ENCODE results near the gene PNMA8C.

The PNMA8C gene

GRCh38 chr19:46428239-46429135 is at the start of gene PNMA8C:
PNMA8C (minus strand) TSS chr19:46428936; CDS start chr19:46428359, 577 bp downstream.
- DNase-seq = peak; percentile 69

- DNase-seq = no peak
Observed at GRCh38 chr19:46475986-46476385, 47.2 kb upstream of the PNMA8C start.

GRCh38 chr19:46474211-46474610 is 45.5 kb upstream of the PNMA8C start:
- no peak for DNase-seq

- no peak for DNase-seq
Observed at GRCh38 chr19:46472592-46472991, 43.9 kb upstream of the PNMA8C start.

- DNase-seq = no peak
Observed at GRCh38 chr19:46471811-46472543, 43.2 kb upstream of the PNMA8C start.

GRCh38 chr19:46471116-46471733 is 42.5 kb upstream of the PNMA8C start, which contains the start of gene PNMA8A:
PNMA8A (minus strand) TSS chr19:46471563; CDS start chr19:46471035, 528 bp downstream.
- DNase-seq = peak; percentile 88

- DNase-seq = no peak
Observed at GRCh38 chr19:46470376-46470775, 41.6 kb upstream of the PNMA8C start.

GRCh38 chr19:46469541-46470185 is 40.9 kb upstream of the PNMA8C start:
- no peak for DNase-seq

- peak; percentile 59 for DNase-seq
Observed at GRCh38 chr19:46466536-46467196, 37.9 kb upstream of the PNMA8C start.

- no peak for DNase-seq
Observed at GRCh38 chr19:46463516-46463915, 34.8 kb upstream of the PNMA8C start.

- peak; percentile 20 for DNase-seq
Observed at GRCh38 chr19:46461537-46461936, 32.8 kb upstream of the PNMA8C start.

- DNase-seq = no peak
Observed at GRCh38 chr19:46460981-46461380, 32.2 kb upstream of the PNMA8C start.

GRCh38 chr19:46460055-46460454 is 31.3 kb upstream of the PNMA8C start:
- no peak for DNase-seq

GRCh38 chr19:46456930-46457329 is 28.2 kb upstream of the PNMA8C start:
- DNase-seq = no peak

- DNase-seq = no peak
Observed at GRCh38 chr19:46454244-46454643, 25.5 kb upstream of the PNMA8C start.

GRCh38 chr19:46453661-46454060 is 24.9 kb upstream of the PNMA8C start:
- peak; percentile 9 for DNase-seq

- DNase-seq = no peak
Observed at GRCh38 chr19:46452186-46452585, 23.4 kb upstream of the PNMA8C start.

- DNase-seq = no peak
Observed at GRCh38 chr19:46451352-46451751, 22.6 kb upstream of the PNMA8C start.

GRCh38 chr19:46450737-46451136 is 22.0 kb upstream of the PNMA8C start:
- no peak for DNase-seq

- DNase-seq = no peak
Observed at GRCh38 chr19:46449228-46449627, 20.5 kb upstream of the PNMA8C start.

- no peak for DNase-seq
Observed at GRCh38 chr19:46448601-46449000, 19.9 kb upstream of the PNMA8C start.

- DNase-seq = no peak
Observed at GRCh38 chr19:46447824-46448223, 19.1 kb upstream of the PNMA8C start.

Data from DMS79 treated with DMSO at 0.1 percent for 48 hours (cell line).